Amniotic epithelial cell (primary cell): ENCODE measurements around the gene CCN6.
A peak's percentile ranks its signal among the peaks of the same experiment; 100 is the strongest.
"Not testable (repeated sequence)": the region's sequence is repeated elsewhere in the genome, so short reads cannot be mapped to it uniquely, and the experiment has no call there.

Experiments
- DNase-seq: peaks from one replicate; pipeline ENCODE4 v3.0.0-alpha.2; 2010; ENCODE audit warnings: low read depth

CCN6 gene

GRCh38 chr6:112051251-112051740, 2.6 kb upstream of the CCN6 start:
- DNase-seq = peak; percentile 36

GRCh38 chr6:112054555-112055190, 769 bp downstream of the CCN6 start:
- DNase-seq = no peak

- no peak for DNase-seq
These were observed 4.5 kb downstream of the CCN6 start for GRCh38 chr6:112058243-112059032.

- DNase-seq = no peak
These were observed 7.7 kb downstream of the CCN6 start for GRCh38 chr6:112061605-112062004.

DNA sequence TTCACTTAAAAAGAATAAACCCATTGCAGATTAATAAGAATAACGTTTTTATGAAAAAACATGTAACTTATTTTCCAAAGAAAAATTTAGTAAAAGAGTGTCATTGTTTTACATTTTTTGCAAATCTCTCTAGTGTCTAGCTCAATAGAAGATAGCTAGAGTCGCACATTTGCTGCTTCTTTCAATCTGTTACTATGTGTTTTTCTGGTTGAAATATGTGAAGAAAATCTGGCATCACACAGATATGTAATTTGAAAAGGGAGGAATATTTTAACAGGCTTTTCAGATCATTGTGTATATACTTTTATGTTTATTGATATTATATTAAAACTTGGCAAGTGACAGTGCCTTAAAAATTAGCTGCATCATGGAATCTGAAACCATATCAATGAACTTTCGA, 9.1 kb downstream of the CCN6 start:
- DNase-seq = no peak

GRCh38 chr6:112065426-112065986, 11.6 kb downstream of the CCN6 start:
- DNase-seq = no peak

DNA sequence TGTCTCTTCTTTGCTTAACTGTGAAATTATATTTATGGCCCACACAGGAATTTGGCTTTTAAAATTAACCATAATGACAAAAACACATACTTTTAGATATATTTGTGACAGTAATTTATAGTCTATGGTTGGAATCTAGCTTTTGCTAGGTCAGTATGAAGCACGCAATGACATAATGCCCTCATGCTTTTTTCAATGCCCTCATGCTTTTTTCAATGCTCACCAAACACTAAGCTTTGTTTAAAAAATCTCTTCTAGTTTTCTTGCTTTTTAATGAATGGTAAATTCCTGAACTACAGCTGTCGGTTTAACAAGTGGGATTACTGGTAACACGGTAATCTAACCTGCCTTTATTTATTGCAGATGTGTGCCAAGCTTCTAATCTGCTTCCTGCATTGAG, 12.7 kb downstream of the CCN6 start:
- no peak for DNase-seq

DNA sequence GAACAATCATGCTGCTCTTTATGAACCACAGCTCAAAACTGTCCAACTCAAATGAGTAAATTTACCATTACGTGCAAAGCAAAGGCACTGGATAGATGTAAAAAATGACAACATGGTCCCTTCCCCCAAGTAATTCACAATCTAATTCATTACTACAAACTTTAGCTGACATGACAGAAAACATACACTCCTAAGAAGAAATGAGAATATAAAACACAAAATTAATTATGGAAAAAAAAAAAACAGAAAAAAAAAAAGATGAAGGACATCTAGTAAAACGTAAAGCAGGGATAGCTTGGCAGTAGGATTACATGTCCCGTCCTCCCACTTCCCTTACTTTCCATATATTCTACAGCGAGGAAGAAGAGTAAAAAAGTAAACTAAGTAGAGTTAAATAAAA, 27.7 kb downstream of the CCN6 start:
- DNase-seq = no peak

- DNase-seq = no peak
These were observed 31.6 kb downstream of the CCN6 start for GRCh38 chr6:112085286-112086065.

- DNase-seq = peak; percentile 62
These were observed 32.8 kb downstream of the CCN6 start for GRCh38 chr6:112086744-112087135.

DNA sequence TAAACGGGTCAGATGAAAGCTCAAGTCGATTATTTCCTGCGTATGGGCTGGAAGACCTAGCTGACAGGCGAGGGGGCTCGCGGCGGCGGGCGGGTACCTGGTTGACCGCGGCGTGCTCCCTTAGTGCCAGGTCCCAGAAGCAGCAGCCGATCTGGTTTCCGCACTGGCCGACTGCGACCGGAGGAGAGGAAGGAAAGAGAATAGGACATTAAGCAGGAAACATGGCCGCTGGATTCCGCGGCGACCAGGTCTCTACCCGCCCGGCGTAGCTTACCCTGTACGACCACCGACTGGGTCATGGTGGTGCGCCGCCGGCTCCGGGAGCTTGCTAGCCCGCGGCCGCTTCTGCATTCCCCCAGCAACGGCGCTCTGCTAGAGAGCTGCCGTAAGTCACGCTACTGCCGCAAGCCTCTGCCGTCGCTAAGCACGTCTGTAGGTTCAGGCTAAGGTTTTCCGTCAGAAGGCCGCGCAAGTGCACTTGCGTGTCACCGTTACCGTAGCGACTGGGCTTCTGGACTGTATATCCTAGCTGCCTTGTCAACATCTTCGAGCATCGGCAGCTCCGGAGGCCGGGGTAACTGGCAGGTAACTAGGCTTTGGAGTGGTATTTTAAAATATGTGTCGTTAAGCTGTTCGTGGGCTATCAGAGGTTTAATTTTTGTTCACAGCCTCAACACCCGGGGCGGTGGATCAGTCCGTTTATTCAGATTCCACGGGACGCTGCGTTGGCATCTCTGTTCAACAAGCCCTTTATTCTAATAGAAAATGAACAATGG, 33.4 kb downstream of the CCN6 start, which contains the start of the genes FAM229B and TUBE1:
Gene FAM229B, plus strand, starts transcription at position 456 of the 776 bp plus-strand sequence. CDS start 11,693 bp downstream, outside the sequence.
Gene TUBE1, minus strand, starts transcription at position 347 of the 776 bp plus-strand sequence. Its CDS starts 48 bp downstream, at position 299.
- peak; percentile 98 for DNase-seq

DNA sequence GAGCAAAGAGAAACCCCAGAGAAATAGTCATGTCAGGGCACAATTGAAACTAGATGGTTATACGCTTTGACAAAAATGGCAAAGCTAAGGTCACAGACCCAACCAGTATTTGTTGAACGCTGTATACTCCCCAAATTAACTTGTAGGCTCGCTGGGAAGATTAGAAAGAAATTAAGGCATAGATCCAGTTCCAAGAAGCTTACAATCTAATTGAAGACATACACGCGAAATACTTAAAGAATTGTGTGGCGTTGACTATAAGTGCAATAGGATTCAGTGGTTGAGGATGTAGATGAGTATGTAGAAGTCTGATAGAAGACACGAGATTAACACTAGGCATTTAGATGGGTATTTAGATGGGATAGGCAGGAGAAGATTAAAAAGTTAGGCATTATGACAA, 34.0 kb downstream of the CCN6 start:
- no peak for DNase-seq

- no peak for DNase-seq
These were observed 43.0 kb downstream of the CCN6 start for GRCh38 chr6:112096901-112097300.

GRCh38 chr6:112100561-112100960, 46.7 kb downstream of the CCN6 start:
- no peak for DNase-seq

DNA sequence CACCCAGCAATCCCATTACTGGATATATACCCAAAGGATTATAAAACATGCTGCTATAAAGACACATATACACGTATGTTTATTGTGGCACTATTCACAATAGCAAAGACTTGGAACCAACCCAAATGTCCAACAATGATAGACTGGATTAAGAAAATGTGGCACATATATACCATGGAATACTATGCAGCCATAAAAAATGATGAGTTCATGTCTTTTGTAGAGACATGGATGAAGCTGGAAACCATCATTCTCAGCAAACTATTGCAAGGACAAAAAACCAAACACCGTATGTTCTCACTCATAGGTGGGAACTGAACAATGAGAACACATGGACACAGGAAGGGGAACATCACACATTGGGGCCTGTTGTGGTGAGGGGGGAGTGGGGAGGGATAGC, 52.1 kb downstream of the CCN6 start:
- DNase-seq = not testable (repeated sequence)

DNA sequence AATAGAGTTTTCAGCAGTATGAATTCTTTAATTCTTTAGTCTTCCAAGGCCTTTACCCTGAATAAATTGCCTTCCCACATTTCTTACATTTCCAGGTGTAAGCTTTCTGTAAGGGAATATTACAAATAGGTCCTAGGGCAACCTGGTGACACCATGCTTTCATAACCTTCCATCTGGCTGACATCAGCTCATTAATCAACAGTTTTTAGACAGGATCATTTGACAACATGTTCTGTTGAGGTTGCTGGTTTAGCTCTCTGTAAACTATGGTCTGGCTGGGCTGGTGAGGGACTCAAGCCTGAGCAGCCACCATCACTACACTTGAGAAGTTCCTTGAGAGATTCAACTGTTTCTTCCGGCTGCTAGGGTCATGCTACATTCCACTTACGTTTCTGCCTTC, 52.7 kb downstream of the CCN6 start:
- no peak for DNase-seq

GRCh38 chr6:112109262-112109661, 55.4 kb downstream of the CCN6 start:
- peak; percentile 24 for DNase-seq

DNA sequence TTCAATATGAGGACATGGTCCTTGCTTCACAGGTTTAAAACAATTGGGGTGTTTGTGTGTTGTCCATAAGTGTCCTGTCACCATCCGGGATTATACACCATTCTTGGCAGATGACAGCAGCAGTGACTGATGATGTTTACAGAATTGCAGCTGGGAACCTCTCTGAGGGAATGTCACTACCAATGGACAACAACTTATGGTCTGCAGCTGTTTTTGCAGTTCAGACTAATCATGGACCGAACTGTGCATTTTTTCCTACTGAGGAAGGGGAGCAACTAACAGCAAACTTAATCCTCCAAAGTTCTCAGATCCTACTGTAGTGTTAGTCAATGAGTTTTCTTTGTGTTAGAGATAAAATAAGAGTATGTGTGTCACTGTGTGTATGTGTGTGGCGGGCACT, 59.5 kb downstream of the CCN6 start:
- no peak for DNase-seq

DNA sequence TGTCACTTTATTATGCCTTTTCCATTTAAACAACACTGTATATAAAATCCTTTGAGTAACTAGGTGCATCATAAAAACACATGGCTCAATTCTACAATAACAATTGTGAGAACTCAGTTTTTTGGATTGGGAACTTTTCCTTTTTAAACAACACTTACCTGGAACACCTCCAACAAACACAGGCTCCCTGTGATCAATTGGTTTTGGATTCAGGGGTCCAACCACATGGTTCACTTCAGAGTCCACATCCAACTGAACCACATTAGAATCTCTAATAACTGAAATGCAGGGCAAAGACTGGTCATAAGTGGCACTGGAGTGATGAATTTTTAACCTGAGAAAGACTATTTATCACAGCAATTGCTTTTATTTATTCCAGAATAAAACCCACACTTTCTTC, 60.0 kb downstream of the CCN6 start:
- no peak for DNase-seq

GRCh38 chr6:112114577-112115223, 60.8 kb downstream of the CCN6 start:
- DNase-seq = no peak

GRCh38 chr6:112116221-112116620, 62.3 kb downstream of the CCN6 start:
- DNase-seq = no peak
